CD4-positive, alpha-beta T cell treated with Interferon gamma for 1 hour (primary cell): ENCODE data around the gene BEST4.
"Not testable (repeated sequence)": the region's sequence is repeated elsewhere in the genome, so short reads cannot be mapped to it uniquely, and the experiment has no call there.

Experiments
- DNase-seq: peaks from one replicate; pipeline ENCODE4 v3.0.0-alpha.2; 2020

BEST4 gene

DNA sequence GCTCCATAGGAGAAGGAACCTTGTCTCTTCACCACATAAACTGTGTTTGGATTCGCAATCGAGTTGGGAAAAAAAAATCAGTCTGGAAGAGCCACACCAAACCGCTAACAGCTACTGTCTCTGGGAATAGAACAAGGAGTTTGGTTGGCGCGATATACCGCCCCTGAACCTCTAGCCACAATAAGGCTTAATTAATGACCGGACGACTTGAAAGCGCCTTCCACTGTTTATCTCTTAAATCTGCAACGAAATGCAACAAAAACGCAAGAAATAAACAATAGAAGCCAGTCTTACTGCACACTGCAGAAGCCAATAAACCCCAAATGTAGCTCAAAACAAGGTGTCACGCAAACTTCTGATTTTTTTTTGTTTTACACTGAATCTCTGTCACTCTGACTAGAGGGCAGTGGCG, 31.2 kb upstream of the BEST4 start:
- DNase-seq = no peak

- no peak for DNase-seq
Measured at GRCh38 chr1:44817771-44818495, 30.0 kb upstream of the BEST4 start.

DNA sequence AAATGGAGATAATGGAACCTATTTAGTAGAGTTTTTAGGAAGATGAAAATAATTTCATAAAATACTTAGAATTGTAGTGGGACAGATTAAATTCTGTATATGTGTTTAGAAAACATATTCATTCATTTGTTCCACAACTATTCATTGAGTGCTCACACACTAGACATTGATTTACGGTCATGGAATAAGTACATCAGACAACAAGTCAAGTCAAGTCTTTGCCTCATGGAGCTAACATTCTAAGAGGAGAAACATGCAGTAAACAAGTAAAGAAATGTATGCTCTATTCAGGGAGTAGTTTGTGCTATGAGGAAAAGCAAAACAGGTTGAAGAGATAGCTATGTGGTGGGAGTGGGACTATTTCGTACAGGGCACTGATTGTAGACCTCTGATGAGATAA, 29.3 kb upstream of the BEST4 start:
- DNase-seq = no peak

GRCh38 chr1:44815926-44816325, 28.0 kb upstream of the BEST4 start:
- not testable (repeated sequence) for DNase-seq

- no peak for DNase-seq
Measured at GRCh38 chr1:44812822-44813543, 25.0 kb upstream of the BEST4 start.

- no peak for DNase-seq
Measured at GRCh38 chr1:44811234-44811633, 23.3 kb upstream of the BEST4 start.

DNA sequence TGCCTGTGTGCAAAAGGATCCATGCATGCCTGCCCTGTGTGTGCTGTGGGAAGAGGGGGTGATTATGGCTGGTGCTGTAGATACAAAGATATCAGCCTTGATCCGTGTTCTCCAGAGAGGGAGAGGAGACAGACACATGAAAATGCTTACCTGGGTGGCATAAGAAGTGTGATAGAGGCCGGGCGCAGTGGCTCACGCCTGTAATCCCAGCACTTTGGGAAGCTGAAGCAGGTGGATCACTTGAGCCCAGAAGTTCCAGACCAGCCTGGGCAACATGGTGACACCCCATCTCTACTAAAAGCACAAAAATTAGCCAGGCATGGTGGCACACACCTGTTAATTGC, 22.8 kb upstream of the BEST4 start:
- not testable (repeated sequence) for DNase-seq

- peak; percentile 52 for DNase-seq
Measured at GRCh38 chr1:44810101-44810761, 22.3 kb upstream of the BEST4 start.

DNA sequence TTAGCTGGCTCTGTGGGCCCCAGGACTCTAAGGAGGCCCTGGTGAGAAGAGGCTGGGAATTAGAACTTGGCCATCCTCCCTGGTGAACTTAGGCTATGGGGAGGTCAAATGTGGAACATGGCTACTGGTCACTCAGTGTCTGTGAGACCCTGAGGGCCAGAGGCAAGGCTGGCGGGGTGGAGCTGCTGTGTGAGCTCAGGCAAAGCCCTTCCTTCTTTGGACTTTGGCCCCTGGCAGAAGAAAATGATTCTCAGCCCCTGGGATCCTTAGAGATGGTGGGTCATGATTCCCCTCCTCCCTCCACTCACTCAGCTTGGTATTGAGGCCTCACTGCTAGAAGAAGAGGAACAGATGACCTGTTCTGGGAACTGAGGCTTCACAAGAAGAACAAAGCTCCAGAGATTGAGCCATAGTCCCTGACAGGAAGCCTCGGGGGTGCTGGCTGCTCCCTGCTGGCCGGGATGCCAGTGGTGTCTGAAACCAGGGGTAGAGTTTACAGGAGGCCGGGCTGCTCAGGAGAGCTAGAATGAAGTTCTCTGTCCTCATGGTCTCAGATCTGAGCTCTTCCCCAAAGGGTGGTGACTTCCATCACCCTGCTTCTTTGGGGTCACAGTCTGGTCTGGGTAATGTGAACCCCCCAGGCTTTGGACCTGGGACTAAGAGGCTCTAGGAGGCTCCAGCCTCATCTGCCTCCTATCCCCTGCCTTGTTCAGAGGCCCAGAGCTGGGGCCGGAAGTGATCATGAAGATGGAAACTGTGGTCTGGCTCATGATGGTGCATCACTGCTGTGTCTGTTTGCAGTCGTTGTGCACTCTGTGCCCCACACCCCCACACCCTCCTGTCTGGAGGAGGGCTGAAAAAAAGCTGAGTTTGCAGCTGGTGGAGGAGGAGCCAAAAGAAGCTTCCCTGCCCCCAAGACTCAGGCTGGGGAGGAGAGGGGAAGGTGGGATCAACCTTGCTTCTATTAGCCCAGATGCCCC, 21.3 kb upstream of the BEST4 start:
- peak; percentile 91 for DNase-seq

GRCh38 chr1:44808063-44808937, 20.3 kb upstream of the BEST4 start, which contains the start of gene BTBD19:
Gene BTBD19, plus strand, starts transcription at chr1:44808523. Its CDS starts 298 bp downstream, at chr1:44808821.
- no peak for DNase-seq

GRCh38 chr1:44807364-44808062, 19.5 kb upstream of the BEST4 start:
- peak; percentile 96 for DNase-seq

DNA sequence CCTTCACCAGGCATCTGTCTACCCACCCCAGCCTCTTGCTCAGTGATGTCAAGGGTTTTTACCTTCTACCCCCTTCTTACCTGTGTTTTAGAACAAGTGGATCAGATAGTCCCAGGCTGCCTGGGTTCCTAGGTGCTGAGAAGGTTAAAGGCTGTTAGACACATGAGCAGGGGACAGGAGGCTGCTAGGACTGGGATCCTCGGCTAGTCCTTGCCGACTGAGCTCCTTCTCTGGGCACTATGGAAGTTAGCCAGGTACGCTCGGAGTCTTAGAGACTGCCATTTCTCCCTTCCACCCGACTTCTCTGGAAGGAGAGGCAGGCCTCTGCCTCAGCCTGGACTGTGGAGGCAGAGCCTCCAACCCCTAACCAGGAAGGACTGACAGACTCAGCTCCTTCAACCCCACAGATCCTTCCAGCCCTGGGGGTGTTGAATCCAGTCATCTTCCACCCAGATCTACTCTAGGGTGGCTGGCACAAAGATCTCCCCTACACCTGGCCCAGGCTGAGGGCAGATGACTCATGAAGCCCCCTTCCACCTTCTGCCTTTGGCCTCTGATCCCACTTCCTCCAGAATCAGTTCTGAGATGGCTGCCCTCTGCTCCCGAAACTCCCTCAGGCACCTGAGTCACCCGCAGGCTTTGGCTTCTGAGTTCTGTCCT, 18.9 kb upstream of the BEST4 start, which contains the start of gene DYNLT4:
DYNLT4 (minus strand) TSS at position 648 of the 660 bp plus-strand sequence. CDS start 683 bp downstream, outside the sequence.
- DNase-seq = peak; percentile 1

DNA sequence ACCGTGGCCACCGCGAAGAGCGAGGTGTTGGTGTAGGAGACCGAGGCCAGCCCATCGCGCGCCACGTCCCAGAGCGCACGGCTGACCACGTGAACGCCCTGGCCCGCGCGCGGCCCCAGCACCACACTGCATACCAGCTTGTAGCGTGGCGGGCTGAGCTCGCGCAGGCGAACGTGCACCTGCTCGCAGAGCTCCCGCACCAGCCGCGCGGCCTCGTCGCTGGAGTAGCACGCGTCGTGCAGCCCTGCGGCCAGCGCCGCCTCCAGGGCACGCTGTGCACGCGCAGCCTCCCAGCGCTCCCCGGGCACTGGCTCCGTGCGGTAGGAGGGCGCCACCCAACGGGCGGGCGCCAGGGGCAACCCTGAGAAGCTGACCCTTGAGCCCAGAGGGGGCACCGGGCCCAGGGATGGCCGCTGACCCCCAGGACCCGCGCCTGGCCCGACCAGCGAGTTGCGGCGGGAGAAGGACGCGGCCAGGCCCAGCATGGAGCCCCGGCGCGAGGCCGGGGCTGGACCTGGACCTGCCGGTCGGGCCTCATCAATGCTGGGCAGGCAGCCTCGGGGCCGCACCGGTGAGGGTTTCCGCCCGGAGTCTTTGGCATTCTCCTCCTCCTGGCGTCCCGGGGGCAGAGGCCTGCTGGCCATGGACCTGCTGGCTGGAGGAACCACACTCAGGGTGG, 18.2 kb upstream of the BEST4 start:
- DNase-seq = peak; percentile 6

- DNase-seq = peak; percentile 1
Measured at GRCh38 chr1:44805311-44806024, 17.5 kb upstream of the BEST4 start.

GRCh38 chr1:44803312-44804095, 15.5 kb upstream of the BEST4 start:
- no peak for DNase-seq

GRCh38 chr1:44803062-44803311, 15.0 kb upstream of the BEST4 start:
- no peak for DNase-seq

DNA sequence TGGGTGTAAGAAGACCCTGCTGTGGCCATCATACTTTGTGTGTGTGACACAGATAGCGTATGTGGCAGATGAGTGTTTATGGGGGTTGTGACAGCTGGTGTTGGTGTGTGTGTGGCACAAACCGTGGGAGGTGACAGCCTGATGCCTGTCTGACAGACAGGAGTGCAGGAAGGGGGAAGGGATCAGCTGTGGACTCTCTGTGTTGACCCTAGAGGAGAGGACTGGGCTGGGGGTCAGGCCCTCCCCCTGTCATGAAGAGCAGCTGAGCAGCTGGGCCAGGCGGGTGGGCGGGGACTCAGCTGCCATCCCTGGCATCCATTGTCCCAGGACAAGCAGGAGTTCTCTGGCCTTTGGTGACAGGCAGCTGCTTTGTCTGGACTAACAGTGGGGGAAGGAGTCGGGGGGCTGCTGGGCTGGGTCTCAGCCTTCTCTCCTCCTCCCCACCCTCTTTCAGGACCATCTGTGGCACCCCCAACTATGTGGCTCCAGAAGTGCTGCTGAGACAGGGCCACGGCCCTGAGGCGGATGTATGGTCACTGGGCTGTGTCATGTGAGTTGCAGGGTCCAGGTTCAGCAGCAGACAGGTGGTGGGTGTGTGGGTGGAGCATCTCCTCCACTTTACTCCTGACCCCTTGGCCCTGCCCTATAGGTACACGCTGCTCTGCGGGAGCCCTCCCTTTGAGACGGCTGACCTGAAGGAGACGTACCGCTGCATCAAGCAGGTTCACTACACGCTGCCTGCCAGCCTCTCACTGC, 14.5 kb upstream of the BEST4 start:
- DNase-seq = no peak
